HepG2 (cell line): ENCODE results near the gene ROMO1. TPM values are rescaled to one million over a fixed set of nuclear protein-coding genes. Genes with fewer than 3 reads are reported as not detected.

Experiments
- ATAC-seq: fragments of 200-7000 bp; cut with Tn5 transposase; 3 replicates; pipeline ENCODE4 v1.9.1; 2020; ENCODE audit warnings: mild to moderate bottlenecking, moderate library complexity
- Bru-seq: library from RNA; stranded (reverse); fragments of 400-500 nt; gene quantifications from one replicate; lab custom pipeline; 2021; lab: Mats Ljungman, UMichigan
- BruChase-seq, 2 experiments: library from RNA; stranded (reverse); fragments of 400-500 nt; gene quantifications; one replicate each; lab custom pipeline; 2021; lab: Mats Ljungman, UMichigan
- BruUV-seq: library from RNA; stranded (reverse); fragments of 400-500 nt; replicated peaks from 2 replicates; lab custom pipeline; 2021; lab: Mats Ljungman, UMichigan
- CTCF ChIA-PET: fragments of 300-600 bp; formaldehyde crosslinking; extraction: SDS; loops from one replicate; lab custom pipeline; 2021; ENCODE audit warnings: low total read pairs, inconsistent platforms, low intra/inter-chr PET ratio; lab: Yijun Ruan, JAX
- POLR2A ChIA-PET: fragments of 350-600 bp; sonication (Branson Sonifier 250); formaldehyde crosslinking; loops from one replicate; lab custom pipeline; 2020; ENCODE audit warnings: antibody characterized with exemption, inconsistent platforms; lab: Yijun Ruan, JAX
- DNase-seq: peaks from one replicate; pipeline ENCODE4 v3.0.0-alpha.2; 2015; ENCODE audit warnings: low spot score
- FAIRE-seq: peaks from 3 replicates; lab custom pipeline; 2011; peaks lifted over from hg19 to GRCh38; lab: Jason Lieb, UNC
- H2AFZ ChIP-seq: one replicate; pipeline ENCODE4 v1.6.1; 2011; ENCODE audit warnings: low read length, inconsistent platforms
- H3K27ac ChIP-seq: fragments of 300-600 bp; 3 replicates; pipeline ENCODE4 v1.8.0; 2011; ENCODE audit warnings: mixed run types, mild to moderate bottlenecking, mixed read lengths, low read length, inconsistent platforms; ENCODE audit not compliant: insufficient read depth; ENCODE audit errors: extremely low read length
- H3K27me3 ChIP-seq, 2 experiments: fragments of 200-600 bp in 1 of 2; 2 replicates in 1 of 2; 3 replicates in 1 of 2; pipeline versions ENCODE4 v1.6.0 to v1.8.0; 2011; ENCODE audit warnings: low read length in 2 of 2, mild to moderate bottlenecking in 2 of 2, moderate library complexity in 2 of 2, inconsistent platforms in 1 of 2; ENCODE audit not compliant: insufficient read depth in 2 of 2, control insufficient read depth in 1 of 2
- H3K36me3 ChIP-seq, 2 experiments: fragments of 200-600 bp in 1 of 2; replicated peaks in 1 of 2; 2 replicates in 1 of 2; 3 replicates in 1 of 2; pipeline versions ENCODE4 v1.5.1 to v1.8.0; 2011; ENCODE audit warnings: low read length in 2 of 2, inconsistent platforms in 1 of 2; ENCODE audit not compliant: insufficient read depth in 2 of 2, control insufficient read depth in 1 of 2
- H3K4me1 ChIP-seq: 2 replicates; pipeline ENCODE4 v1.5.1; 2012; ENCODE audit warnings: low read length, inconsistent platforms; ENCODE audit not compliant: insufficient read depth
- H3K4me2 ChIP-seq: 2 replicates; pipeline ENCODE4 v1.6.0; 2011; ENCODE audit warnings: low read depth, low read length, inconsistent platforms
- H3K4me3 ChIP-seq, 3 experiments: fragments of 200-600 bp in 1 of 3; sonication (generic), shearing (Covaris generic) in 1 of 3; replicated peaks in 1 of 3; 2 replicates each; pipeline ENCODE4 v1.5.1; 2011 to 2016; ENCODE audit warnings: low read length in 3 of 3, inconsistent platforms in 2 of 3, low read depth in 2 of 3, mild to moderate bottlenecking in 2 of 3, control low read depth in 1 of 3, mixed read lengths in 1 of 3; ENCODE audit not compliant: insufficient read depth in 1 of 3
- H3K79me2 ChIP-seq: one replicate; pipeline ENCODE4 v1.6.1; 2011; ENCODE audit warnings: low read length, inconsistent platforms; ENCODE audit not compliant: insufficient read depth
- H3K9ac ChIP-seq: 2 replicates; pipeline ENCODE4 v1.6.0; 2011; ENCODE audit warnings: mild to moderate bottlenecking, low read depth, low read length, inconsistent platforms; ENCODE audit not compliant: insufficient read depth
- H3K9me3 ChIP-seq: 2 replicates; pipeline ENCODE4 v1.5.1; 2012; ENCODE audit warnings: mild to moderate bottlenecking, low read length
- H4K20me1 ChIP-seq: 2 replicates; pipeline ENCODE4 v1.6.0; 2011; ENCODE audit warnings: inconsistent platforms, mild to moderate bottlenecking, low read length, moderate library complexity; ENCODE audit not compliant: insufficient read depth
- AGO2 ChIP-seq: fragments of 200-400 bp; formaldehyde crosslinking; optimal IDR thresholded peaks from 2 replicates; pipeline ENCODE3; 2017; ENCODE audit warnings: mild to moderate bottlenecking, low read depth, low read length, moderate library complexity
- CEBPB ChIP-seq: IDR thresholded peaks from 2 replicates; pipeline ENCODE4 v1.6.1; 2011; ENCODE audit warnings: low read depth, low read length, improper control_type of control experiment, borderline replicate concordance
- JUN ChIP-seq: sonication (generic); formaldehyde crosslinking; IDR thresholded peaks from 2 replicates; pipeline ENCODE4 v1.4.0; 2020; ENCODE audit warnings: mild to moderate bottlenecking, missing genetic modification reagents
- KDM3A ChIP-seq: IDR thresholded peaks from 2 replicates; pipeline ENCODE4 v1.6.1; 2018; ENCODE audit warnings: low read depth, missing compliant biosample characterization
- NFKBIZ ChIP-seq: IDR thresholded peaks from 2 replicates; pipeline ENCODE4 v1.6.1; 2018; ENCODE audit warnings: missing genetic modification reagents, missing compliant biosample characterization
- POLR2AphosphoS5 ChIP-seq: IDR thresholded peaks from 2 replicates; pipeline ENCODE4 v1.6.1; 2012; ENCODE audit warnings: low read depth, low read length
- SAFB2 ChIP-seq: sonication (generic); formaldehyde crosslinking; IDR thresholded peaks from 2 replicates; pipeline ENCODE4 v1.5.1; 2020; ENCODE audit warnings: missing genetic modification reagents, low read depth, mild to moderate bottlenecking, borderline replicate concordance
- SRSF1 ChIP-seq: fragments of 200-400 bp; formaldehyde crosslinking; optimal IDR thresholded peaks from 2 replicates; pipeline ENCODE3; 2017; ENCODE audit warnings: mild to moderate bottlenecking, low read depth, low read length, moderate library complexity
- ZNF264 ChIP-seq: sonication (generic); formaldehyde crosslinking; IDR thresholded peaks from 2 replicates; pipeline ENCODE4 v1.4.0; 2020; ENCODE audit warnings: missing genetic modification reagents
- ZNF432 ChIP-seq: sonication (generic); formaldehyde crosslinking; IDR thresholded peaks from 2 replicates; pipeline ENCODE4 v1.5.0; 2020; ENCODE audit warnings: missing genetic modification reagents, mild to moderate bottlenecking, borderline replicate concordance
- ZNF557 ChIP-seq: sonication (generic); formaldehyde crosslinking; IDR thresholded peaks from 2 replicates; pipeline ENCODE4 v1.4.0; 2020; ENCODE audit warnings: missing genetic modification reagents
- ZNF644 ChIP-seq: IDR thresholded peaks from 2 replicates; pipeline ENCODE4 v1.6.1; 2016; ENCODE audit warnings: low read depth
- ZNF724P ChIP-seq: sonication (generic); formaldehyde crosslinking; IDR thresholded peaks from 2 replicates; pipeline ENCODE4 v1.8.0; 2022; ENCODE audit warnings: missing genetic modification reagents, borderline replicate concordance
- ZNF83 ChIP-seq: sonication (generic); formaldehyde crosslinking; IDR thresholded peaks from 2 replicates; pipeline ENCODE4 v1.4.0; 2020; ENCODE audit warnings: missing genetic modification reagents, mild to moderate bottlenecking, borderline replicate concordance
- ZSCAN20 ChIP-seq: sonication (generic); formaldehyde crosslinking; IDR thresholded peaks from 2 replicates; pipeline ENCODE4 v1.4.0; 2020; ENCODE audit warnings: missing genetic modification reagents, mild to moderate bottlenecking, borderline replicate concordance
- WGBS: methylation state at CpG from one replicate; pipeline ENCODE4 v1.1.6; 2017; ENCODE audit warnings: low lambda C conversion rate; 5-methylcytosine and 5-hydroxymethylcytosine counted together
- in situ Hi-C: cut with HindIII; loops from 2 replicates; pipeline ENCODE4 v1.10.0; 2017; ENCODE audit warnings: low pct_unique_long_range_greater_than_20kb; ENCODE audit not compliant: extremely low pct_ligation_motif_present
- intact Hi-C: fragments of 100-400 bp; cut with micrococcal nuclease; formaldehyde crosslinking; loops from one replicate; pipeline ENCODE4 v1.10.0; 2022; ENCODE audit not compliant: unreplicated experiment
- long read RNA-seq, 2 experiments: library from RNA in 1 of 2; library from polyadenylated mRNA in 1 of 2; stranded (forward) in 1 of 2; unstranded in 1 of 2; transcript quantifications; one replicate each; pipeline ENCODE4 v2.0.0, GENCODE V29; 2019 to 2022
- polyA minus RNA-seq, 3 experiments: library from RNA; depleted of rRNA, polyadenylated mRNA; stranded (reverse); fragments of >200 nt; gene quantifications; 2 replicates each; pipeline ENCODE4 v1.2.3, GENCODE V29; 2011; ENCODE audit warnings: low replicate concordance in 1 of 3
- polyA plus RNA-seq, 8 experiments: library from polyadenylated mRNA; depleted of rRNA in 3 of 8; stranded (reverse) in 7 of 8; unstranded in 1 of 8; fragments of >200 nt; fragmentation: Illumina TruSeq in 4 of 8; extraction: Trizol in 4 of 8; gene quantifications; 2 replicates each; pipeline versions ENCODE4 v1.2.1 to v1.2.3, GENCODE V29; 2011 to 2016; ENCODE audit warnings: low read depth in 4 of 8, missing spikeins in 1 of 8, mixed read lengths in 1 of 8; ENCODE audit not compliant: insufficient read depth in 1 of 8
- total RNA-seq, 5 experiments: library from RNA; depleted of rRNA; stranded (reverse); fragments of >200 nt; fragmentation: Illumina TruSeq; extraction: Trizol; gene quantifications; 2 replicates each; pipeline ENCODE4 v1.2.3, GENCODE V29; 2016; ENCODE audit warnings: low read depth in 1 of 5

The ROMO1 gene
- total RNA-seq (2016; rRNA removed; fragmentation: Illumina TruSeq; extraction: Trizol) (636 and 726 TPM in 2 replicates), polyA plus RNA-seq (2011; rRNA removed) (688 and 755 TPM in 2 replicates), polyA minus RNA-seq (2011; rRNA and poly(A)+ RNA removed; ENCODE audit: low replicate concordance) (60.0 and 169 TPM in 2 replicates), Bru-seq, nascent RNA (percentile 96 among the genes with signal in this experiment), BruChase-seq, experiment 1, labeled RNA remaining after a 6-hour chase (percentile 76 among the genes with signal in this experiment), BruChase-seq, experiment 2, labeled RNA remaining after a 2-hour chase (percentile 69 among the genes with signal in this experiment)
- 328 and 530 TPM in 2 replicates for total RNA-seq (2016; cell fraction: cytosol; rRNA removed; fragmentation: Illumina TruSeq; extraction: Trizol; ENCODE audit: low read depth)
- 687 and 846 TPM in 2 replicates for total RNA-seq (2016; cell fraction: insoluble cytoplasmic fraction; rRNA removed; fragmentation: Illumina TruSeq; extraction: Trizol)
- total RNA-seq (2016; cell fraction: membrane; rRNA removed; fragmentation: Illumina TruSeq; extraction: Trizol), result 460 and 632 TPM in 2 replicates
- total RNA-seq (2016; cell fraction: nucleus; rRNA removed; fragmentation: Illumina TruSeq; extraction: Trizol), result 223 and 226 TPM in 2 replicates
- 1,254 and 1,646 TPM in 2 replicates for polyA plus RNA-seq (2011; cell fraction: cytosol; rRNA removed)
- 503 and 546 TPM in 2 replicates for polyA plus RNA-seq (2011; cell fraction: nucleus; rRNA removed)
- 282 and 451 TPM in 2 replicates for polyA plus RNA-seq (2012)
- 292 and 453 TPM in 2 replicates for polyA plus RNA-seq (2016; cell fraction: cytosol; fragmentation: Illumina TruSeq; extraction: Trizol; ENCODE audit: low read depth)
- polyA plus RNA-seq (2016; cell fraction: insoluble cytoplasmic fraction; fragmentation: Illumina TruSeq; extraction: Trizol; ENCODE audit: low read depth), result 479 and 541 TPM in 2 replicates
- polyA plus RNA-seq (2016; cell fraction: membrane; fragmentation: Illumina TruSeq; extraction: Trizol; ENCODE audit: low read depth), result 317 and 387 TPM in 2 replicates
- polyA plus RNA-seq (2016; cell fraction: nucleus; fragmentation: Illumina TruSeq; extraction: Trizol; ENCODE audit: insufficient read depth, low read depth), result 282 and 344 TPM in 2 replicates
- 79.8 and 108 TPM in 2 replicates for polyA minus RNA-seq (2011; cell fraction: cytosol; rRNA and poly(A)+ RNA removed)
- polyA minus RNA-seq (2011; cell fraction: nucleus; rRNA and poly(A)+ RNA removed), result 30.8 and 37.7 TPM in 2 replicates
- long read RNA-seq, experiment 1, transcript ROMO1-201 (2 exons, 496 nt), result minor isoform, 118 of 756 reads
- long read RNA-seq, experiment 1, transcript ROMO1-204 (3 exons, 498 nt), result minor isoform, 227 of 756 reads
- long read RNA-seq, experiment 1, transcript ROMO1-203 (3 exons, 422 nt), result major isoform, 407 of 756 reads
- long read RNA-seq, experiment 1, partial matches to known transcripts, result 1 of 756 reads
- long read RNA-seq, experiment 1, other reads (novel, unspliced or antisense), result 3 of 756 reads
- long read RNA-seq, experiment 2, transcript ROMO1-204 (3 exons, 498 nt), result minor isoform, 116 of 488 reads
- long read RNA-seq, experiment 2, transcript ROMO1-201 (2 exons, 496 nt), result minor isoform, 123 of 488 reads
- long read RNA-seq, experiment 2, transcript ROMO1-203 (3 exons, 422 nt), result major isoform, 244 of 488 reads
- long read RNA-seq, experiment 2, partial matches to known transcripts, result 2 of 488 reads
- long read RNA-seq, experiment 2, other reads (novel, unspliced or antisense), result 3 of 488 reads

DNA sequence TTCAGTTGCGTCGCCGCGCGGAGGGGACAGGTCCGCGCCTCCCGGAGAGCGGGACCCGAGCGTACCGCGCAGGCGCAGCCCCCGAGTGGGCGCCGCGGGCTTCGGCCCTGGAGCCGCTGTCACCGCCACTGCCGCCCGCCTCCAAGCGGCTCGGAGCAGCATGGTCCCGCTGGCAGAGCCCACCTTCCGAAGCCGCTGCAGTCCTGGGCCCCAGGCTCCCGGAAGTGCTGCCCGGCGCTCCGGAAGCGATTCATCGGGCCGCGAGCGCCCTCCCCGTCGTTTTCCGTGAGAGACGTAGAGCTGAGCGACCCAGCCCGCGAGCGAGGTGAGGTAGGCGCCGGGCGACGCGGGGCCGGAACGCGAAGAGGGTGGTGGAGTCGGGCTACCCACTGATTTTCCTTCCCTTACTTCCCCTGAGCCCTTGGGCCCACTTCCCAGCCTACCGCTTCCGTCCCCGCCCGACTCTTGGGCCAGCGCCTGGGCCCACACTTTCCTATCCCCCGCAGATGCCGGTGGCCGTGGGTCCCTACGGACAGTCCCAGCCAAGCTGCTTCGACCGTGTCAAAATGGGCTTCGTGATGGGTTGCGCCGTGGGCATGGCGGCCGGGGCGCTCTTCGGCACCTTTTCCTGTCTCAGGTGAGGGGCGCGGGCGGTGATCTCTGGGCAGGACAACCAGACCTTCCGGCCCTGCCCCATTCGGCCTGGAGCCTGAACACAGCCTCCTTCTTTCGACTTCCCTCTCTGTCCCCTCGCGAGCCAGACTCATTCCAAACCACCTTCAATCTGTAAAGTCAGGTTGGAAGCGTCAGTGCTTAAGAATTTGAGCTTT is at the start of gene ROMO1, which contains the start of gene NFS1:
ROMO1 (plus strand) TSS at position 279 of the 830 bp plus-strand sequence; CDS start at position 507, 228 bp downstream.
NFS1 (minus strand) TSS at position 226 of the 830 bp plus-strand sequence; CDS start at position 162, 64 bp downstream.
- FAIRE-seq, result no peak
- H3K79me2 ChIP-seq, result peaks cover 38% of the 10 kb centered on the region
- WGBS, result 1% methylated on average over 64 of the region's 81 CpGs
- peak; percentile 83; the same call in 1 of the 2 replicates for TF ChIP-seq ZNF432 (CRISPR knock-in tag)
- peak; percentile 99 for TF ChIP-seq SAFB2 (CRISPR knock-in tag)
- peak; percentile 97 for TF ChIP-seq ZSCAN20
- peak; percentile 71; the same call in 1 of the 2 replicates for TF ChIP-seq JUN
- TF ChIP-seq ZNF264, result peak; percentile 75
- peak; percentile 64 for TF ChIP-seq ZNF83 (CRISPR knock-in tag)
- TF ChIP-seq CEBPB, result no peak
- peak; percentile 94; the same call in 1 of the 2 replicates for TF ChIP-seq ZNF724P (CRISPR knock-in tag)
- TF ChIP-seq SRSF1, result peak; percentile 98
- TF ChIP-seq KDM3A, result peak; percentile 98
- peak; percentile 92 for TF ChIP-seq POLR2AphosphoS5
- peak; percentile 99 for TF ChIP-seq AGO2
- TF ChIP-seq ZNF644 (CRISPR knock-in tag), result no peak; the same call in 1 of the 2 replicates
- peak; percentile 71 for TF ChIP-seq NFKBIZ (CRISPR knock-in tag)
- peak; percentile 76 for TF ChIP-seq ZNF557 (CRISPR knock-in tag)

More for the DNA sequence above, at the start of gene ROMO1, which contains the start of gene NFS1:
- peak within 1 kb of the TSS; percentile 74 for H2AFZ ChIP-seq
- no peaks in the 10 kb centered on the region; a peak in 1 of 5 replicates for H3K27me3 ChIP-seq
- peak within 1 kb of the TSS; percentile 88 for H3K27ac ChIP-seq
- peaks cover 7 to 30% of the 10 kb centered on the region in 2 experiments for H3K36me3 ChIP-seq
- ChIA-PET CTCF (interaction anchor here (0.8 kb wide), 1 partner anchor 82 kb away, joined by 3 read pairs; no protein-coding TSS in a partner anchor), POLR2A (interaction anchor here (0.8 to 23.6 kb wide), 19 partner anchors 13 to 245 kb away, joined by 3 to 319 read pairs (median 6); partner anchors contain the start of genes CPNE1, ERGIC3, PHF20 and RBM12)
- BruUV-seq, result TSS peak; percentile 80
- H3K9me3 ChIP-seq, result no peaks in the 10 kb centered on the region
- H3K9ac ChIP-seq, result peak within 1 kb of the TSS; percentile 97
- peak; percentile 84 for ATAC-seq
- peaks cover 49% of the 10 kb centered on the region for H3K4me1 ChIP-seq
- in situ Hi-C loops, result no loop called here
- peak within 1 kb of the TSS; percentile 82 for H3K4me2 ChIP-seq
- peaks cover 21% of the 10 kb centered on the region for H4K20me1 ChIP-seq
- H3K4me3 ChIP-seq, result peak within 1 kb of the TSS; percentile 90 to 98 (median 96)
- peak; percentile 94 for DNase-seq
- intact Hi-C loops, result loop anchor here (2.0 to 10.0 kb wide), 4 partner anchors 35 to 235 kb away; partner anchors contain the start of genes CPNE1, RBM12 and RBM39
